PFSK-1 (cell line): ENCODE measurements around the gene NCLN.

Experiments used
- FOXP2 ChIP-seq: optimal IDR thresholded peaks from 2 replicates; pipeline ENCODE3; 2011; ENCODE audit warnings: borderline replicate concordance, control low read depth, inconsistent platforms; ENCODE audit not compliant: insufficient read depth; ENCODE audit errors: extremely low read length, extremely low read depth
- POLR2AphosphoS5 ChIP-seq: IDR thresholded peaks from 2 replicates; pipeline ENCODE4 v1.6.1; 2012; ENCODE audit warnings: low read depth, mild to moderate bottlenecking, control low read depth, low read length, moderate library complexity
- REST ChIP-seq, 2 experiments: IDR thresholded peaks; 2 replicates each; pipeline versions ENCODE4 v1.6.1 to v1.8.0; 2011 to 2012; ENCODE audit warnings: low read depth in 2 of 2, low read length in 2 of 2, control low read depth in 1 of 2, inconsistent platforms in 1 of 2, mild to moderate bottlenecking in 1 of 2, moderate library complexity in 1 of 2; ENCODE audit not compliant: insufficient read depth in 1 of 2
- SIN3A ChIP-seq: IDR thresholded peaks from 2 replicates; pipeline ENCODE4 v1.6.1; 2012; ENCODE audit warnings: mild to moderate bottlenecking, low read length, moderate library complexity, borderline replicate concordance; ENCODE audit not compliant: insufficient read depth
- TAF1 ChIP-seq: IDR thresholded peaks from 2 replicates; pipeline ENCODE4 v1.6.1; 2012; ENCODE audit warnings: low read length, control low read depth, borderline replicate concordance; ENCODE audit not compliant: insufficient read depth

- no peak for TF ChIP-seq REST (IDR thresholded peaks at IDR 0.05; ENCODE audit: insufficient read depth in 1 of 2, low read depth in 2 of 2, low read length in 2 of 2)
- no peak for TF ChIP-seq POLR2AphosphoS5
- no peak for TF ChIP-seq SIN3A
- TF ChIP-seq TAF1, result no peak
- TF ChIP-seq FOXP2, result no peak
Measured at GRCh38 chr19:3249408-3249807, 63.7 kb downstream of the NCLN start.
